ENCODE results near the gene RPTOR. TPM values are rescaled to one million over a fixed set of nuclear protein-coding genes. Genes with fewer than 3 reads are reported as not detected.

The RPTOR gene
- total and polyA plus RNA-seq, 4 donors = 12.4 to 46.1 (median 29.7) TPM

GRCh38 chr17:80987941-80988461, 443.4 kb downstream of the RPTOR start:
- no peak overlapping the region for H3K9ac ChIP-seq (ENCODE audit: insufficient read depth in 1 of 2, low read length in 2 of 2)

DNA sequence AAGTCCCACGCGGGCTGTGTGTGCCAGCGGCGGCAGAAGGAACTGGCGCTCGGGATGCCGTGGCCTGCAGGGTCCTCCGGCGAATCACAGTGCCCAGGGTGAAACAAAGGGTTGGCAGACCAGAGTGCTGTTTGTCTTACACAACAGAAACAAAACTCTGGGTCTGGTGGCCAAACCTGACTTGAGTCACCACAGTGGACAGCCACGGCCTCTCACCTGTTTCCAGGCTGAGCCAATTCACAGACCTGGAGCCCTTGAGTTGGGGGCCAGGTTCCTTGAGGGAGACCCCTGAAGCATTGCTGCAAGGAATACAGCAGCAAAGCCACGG, 444.9 kb downstream of the RPTOR start:
- DNase-seq (no peak), ATAC-seq (ENCODE audit: insufficient read depth, low FRiP score) (no peak)
- no peak for TF ChIP-seq CTCF (IDR thresholded peaks at IDR 0.05; ENCODE audit: control extremely low read depth, extremely low read depth)
- Histone ChIP-seq H3K9me3 (ENCODE audit: control insufficient read depth in 4 of 4, insufficient read depth in 3 of 4, low read length in 3 of 4) (no peaks in the 10 kb centered on the region), H3K9ac (ENCODE audit: insufficient read depth in 1 of 2, low read length in 2 of 2) (no peak overlapping the region), H3K27ac (ENCODE audit: low read depth in 1 of 2, low read length in 1 of 2) (no peak overlapping the region), H3K36me3 (ENCODE audit: control insufficient read depth in 4 of 4, insufficient read depth in 4 of 4, low read length in 4 of 4) (no peaks in the 10 kb centered on the region), H3K27me3 (ENCODE audit: control insufficient read depth in 3 of 3, insufficient read depth in 3 of 3, low read length in 2 of 3) (no peaks in the 10 kb centered on the region), H3K4me3 (no peak overlapping the region), H3K4me1 (ENCODE audit: control insufficient read depth in 5 of 5, insufficient read depth in 5 of 5, low read length in 5 of 5) (peaks cover 0 to 19% (median 6%) of the 10 kb centered on the region in 5 donors)
- 58 to 66% methylated on average over 11 of the region's 11 CpGs for WGBS, 2 donors

More at GRCh38 chr17:80987941-80988461, 443.4 kb downstream of the RPTOR start:
- Histone ChIP-seq H3K27me3 (ENCODE audit: control insufficient read depth in 3 of 3, insufficient read depth in 3 of 3, low read length in 2 of 3) (no peaks in the 10 kb centered on the region), H3K4me3 (no peak overlapping the region), H3K27ac (ENCODE audit: low read depth in 1 of 2, low read length in 1 of 2) (no peak overlapping the region), H3K36me3 (ENCODE audit: control insufficient read depth in 4 of 4, insufficient read depth in 4 of 4, low read length in 4 of 4) (no peaks in the 10 kb centered on the region), H3K9me3 (ENCODE audit: control insufficient read depth in 4 of 4, insufficient read depth in 3 of 4, low read length in 3 of 4) (no peaks in the 10 kb centered on the region), H3K4me1 (ENCODE audit: control insufficient read depth in 5 of 5, insufficient read depth in 5 of 5, low read length in 5 of 5) (peaks cover 0 to 11% (median 3%) of the 10 kb centered on the region in 5 donors)
- DNase-seq (no peak), ATAC-seq (ENCODE audit: insufficient read depth, low FRiP score) (no peak)
- TF ChIP-seq CTCF (IDR thresholded peaks at IDR 0.05; ENCODE audit: control extremely low read depth, extremely low read depth) = no peak
- WGBS, 2 donors = 72 to 81% methylated on average over 16 of the region's 16 CpGs

DNA sequence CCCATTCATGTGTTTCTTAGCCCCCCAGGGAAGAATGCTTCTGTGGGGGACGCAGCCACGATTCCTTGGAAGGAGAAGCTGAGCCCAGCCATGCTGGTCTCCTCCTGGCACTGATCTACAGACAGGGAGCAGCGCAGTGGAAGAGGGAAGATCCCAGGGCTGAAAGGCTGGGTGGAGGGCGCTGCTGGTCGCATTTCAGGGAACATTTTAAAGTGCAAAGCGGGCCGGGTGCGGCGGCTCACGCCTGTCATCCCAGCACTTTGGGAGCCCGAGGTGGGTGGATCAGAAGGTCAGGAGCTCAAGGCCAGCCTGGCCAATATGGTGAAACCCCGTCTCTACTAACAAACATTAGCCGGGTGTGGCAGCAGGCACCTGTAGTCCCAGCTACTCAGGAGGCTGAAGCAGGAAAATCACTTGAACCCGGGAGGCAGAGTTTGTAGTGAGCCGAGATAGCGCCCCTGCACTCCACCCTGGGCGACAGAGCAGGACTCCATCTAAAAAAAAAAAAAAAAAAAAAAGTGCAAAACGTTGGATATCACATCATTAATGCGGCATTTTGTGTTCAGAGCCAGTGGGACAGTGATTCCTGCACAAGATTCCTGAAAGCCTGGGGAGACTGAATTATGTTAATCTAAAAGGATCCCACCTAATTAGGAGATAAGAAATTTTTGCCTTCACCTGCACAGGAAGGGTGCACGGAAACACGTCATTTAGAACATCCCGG, 446.4 kb downstream of the RPTOR start:
- H3K4me1 ChIP-seq (ENCODE audit: control insufficient read depth in 5 of 5, insufficient read depth in 5 of 5, low read length in 5 of 5) = peaks cover 0 to 19% (median 6%) of the 10 kb centered on the region in 5 donors
- H3K27me3 ChIP-seq (ENCODE audit: control insufficient read depth in 3 of 3, insufficient read depth in 3 of 3, low read length in 2 of 3) = no peaks in the 10 kb centered on the region
- no peaks in the 10 kb centered on the region for H3K9me3 ChIP-seq (ENCODE audit: control insufficient read depth in 4 of 4, insufficient read depth in 3 of 4, low read length in 3 of 4)
- ATAC-seq (ENCODE audit: insufficient read depth, low FRiP score) = no peak
- DNase-seq = peak in 1 of 3 donors; percentile 20
- H3K9ac ChIP-seq (ENCODE audit: insufficient read depth in 1 of 2, low read length in 2 of 2) = peak overlapping the region in 1 of 2 donors; percentile 82
- 39 to 48% methylated on average over 22 of the region's 22 CpGs for WGBS, 2 donors
- peaks cover 0 to 12% (median 4%) of the 10 kb centered on the region in 4 donors for H3K36me3 ChIP-seq (ENCODE audit: control insufficient read depth in 4 of 4, insufficient read depth in 4 of 4, low read length in 4 of 4)
- H3K27ac ChIP-seq (ENCODE audit: low read depth in 1 of 2, low read length in 1 of 2) = peak overlapping the region in 1 of 2 donors; percentile 30
- peak overlapping the region; percentile 84 for H3K4me3 ChIP-seq
- TF ChIP-seq CTCF (IDR thresholded peaks at IDR 0.05; ENCODE audit: control extremely low read depth, extremely low read depth) = no peak

All from lung (tissue), 12 donors.